HFFc6 (cell line): ENCODE results near the gene PGGHG. TPM values are rescaled to one million over a fixed set of nuclear protein-coding genes. Genes with fewer than 3 reads are reported as not detected.
"Not testable (repeated sequence)": the region's sequence is repeated elsewhere in the genome, so short reads cannot be mapped to it uniquely, and the experiment has no call there.

Experiments used
- DNase-seq: peaks from one replicate; pipeline ENCODE4 v3.0.0-alpha.2; 2018
- H3K27ac Mint-ChIP-seq: 2 replicates; pipeline ENCODE4 v1.8.0; 2020; ENCODE audit warnings: mild to moderate bottlenecking, mixed read lengths
- H3K27me3 Mint-ChIP-seq: 2 replicates; pipeline ENCODE4 v1.8.0; 2021; ENCODE audit warnings: mild to moderate bottlenecking, moderate library complexity, mixed read lengths; ENCODE audit not compliant: insufficient read depth
- H3K36me3 Mint-ChIP-seq: 2 replicates; pipeline ENCODE4 v1.8.0; 2021; ENCODE audit warnings: low read depth, mixed read lengths
- H3K4me1 Mint-ChIP-seq: 2 replicates; pipeline ENCODE4 v1.8.0; 2020; ENCODE audit warnings: low read depth, mixed read lengths
- H3K4me3 Mint-ChIP-seq: 2 replicates; pipeline ENCODE4 v1.8.0; 2020; ENCODE audit warnings: mild to moderate bottlenecking, moderate library complexity, mixed read lengths
- H3K9me3 Mint-ChIP-seq: 2 replicates; pipeline ENCODE4 v1.8.0; 2020; ENCODE audit warnings: mild to moderate bottlenecking, mixed read lengths
- CTCF ChIP-seq: fragments of 200-600 bp; sonication (generic); IDR thresholded peaks from 2 replicates; pipeline ENCODE4 v1.5.0; 2021; ENCODE audit warnings: antibody characterized with exemption, mild to moderate bottlenecking
- total RNA-seq, 6 experiments: library from RNA; stranded (reverse); fragmentation: NEBNext Ultra II Directional; extraction: Animal tissue kit (Norgen Biotek cat#: 25700); gene quantifications; 2 replicates in 1 of 6; 3 replicates in 5 of 6; pipeline ENCODE4 v1.2.3, GENCODE V29; 2021

The PGGHG gene
- total RNA-seq, 6 experiments from 2014 or later, result 9.7 to 12.2 (median 11.4) TPM

- Mint-ChIP-seq H3K27ac (no peak overlapping the region), H3K27me3 (peaks cover 22% of the 10 kb centered on the region), H3K4me3 (no peak overlapping the region), H3K36me3 (no peaks in the 10 kb centered on the region), H3K9me3 (no peaks in the 10 kb centered on the region), H3K4me1 (no peaks in the 10 kb centered on the region)
- no peak for TF ChIP-seq CTCF
- no peak for DNase-seq
These were observed 4.6 kb upstream of the PGGHG start for GRCh38 chr11:284105-285020.

- no peak for DNase-seq
- H3K9me3 Mint-ChIP-seq, result no peaks in the 10 kb centered on the region
- H3K36me3 Mint-ChIP-seq, result no peaks in the 10 kb centered on the region
- no peak for TF ChIP-seq CTCF
- no peaks in the 10 kb centered on the region for H3K4me1 Mint-ChIP-seq
- no peak overlapping the region for H3K4me3 Mint-ChIP-seq
- peaks cover 19% of the 10 kb centered on the region for H3K27me3 Mint-ChIP-seq
- H3K27ac Mint-ChIP-seq, result no peak overlapping the region
These were observed 3.7 kb upstream of the PGGHG start for GRCh38 chr11:285021-285893.

GRCh38 chr11:285894-286220 is 3.1 kb upstream of the PGGHG start:
- Mint-ChIP-seq H3K4me3 (no peak overlapping the region), H3K27ac (no peak overlapping the region), H3K36me3 (no peaks in the 10 kb centered on the region), H3K27me3 (peaks cover 19% of the 10 kb centered on the region), H3K9me3 (no peaks in the 10 kb centered on the region), H3K4me1 (no peaks in the 10 kb centered on the region)
- no peak for DNase-seq
- no peak for TF ChIP-seq CTCF

GRCh38 chr11:286977-287820 is 1.7 kb upstream of the PGGHG start:
- Mint-ChIP-seq H3K4me3 (peak overlapping the region; percentile 7; the same call in 1 of the 2 replicates), H3K27me3 (peaks cover 12% of the 10 kb centered on the region)
- H3K36me3 Mint-ChIP-seq, DNase-seq, H3K4me1 Mint-ChIP-seq, H3K27ac Mint-ChIP-seq, H3K9me3 Mint-ChIP-seq: not testable (repeated sequence)

- no peaks in the 10 kb centered on the region for H3K4me1 Mint-ChIP-seq
- no peaks in the 10 kb centered on the region for H3K9me3 Mint-ChIP-seq
- no peak for DNase-seq
- peaks cover 6% of the 10 kb centered on the region for H3K27me3 Mint-ChIP-seq
- no peak for TF ChIP-seq CTCF
- H3K36me3 Mint-ChIP-seq, result no peaks in the 10 kb centered on the region
- H3K27ac Mint-ChIP-seq, result no peak overlapping the region
- peak overlapping the region; percentile 66 for H3K4me3 Mint-ChIP-seq
These were observed 977 bp upstream of the PGGHG start for GRCh38 chr11:287821-288477.
